Measurements from ENCODE around the gene FGGY. TPM values are rescaled to one million over a fixed set of nuclear protein-coding genes. Genes with fewer than 3 reads are reported as not detected.

Gene FGGY
- total RNA-seq, 1 experiment from 2014 or later: 14.6 TPM

GRCh38 chr1:59409986-59410385 is 113.1 kb downstream of the FGGY start:
- Histone ChIP-seq H2BK12ac (ENCODE audit: insufficient read length, low read depth, low read length) (no peak overlapping the region), H4K91ac (ENCODE audit: insufficient read length, low read depth, low read length) (no peak overlapping the region), H3K18ac (ENCODE audit: insufficient read length, low read depth, low read length) (no peak overlapping the region), H4K5ac (ENCODE audit: insufficient read length, low read depth, low read length) (no peak overlapping the region), H2BK120ac (ENCODE audit: low read depth, low read length, poor library complexity, severe bottlenecking) (no peak overlapping the region), H3K79me2 (ENCODE audit: insufficient read depth, low read length) (0 out of 2 replicates have a peak, but pooled peaks cover 1% of the 10 kb centered on the region), H3T11ph (ENCODE audit: low read length) (no peak overlapping the region), H3K56ac (ENCODE audit: insufficient read length, low read depth, low read length) (no peak overlapping the region), H3K4ac (ENCODE audit: low read depth, low read length) (no peak overlapping the region), H3K23me2 (ENCODE audit: insufficient read length, low read depth, low read length, poor library complexity, severe bottlenecking) (no peaks in the 10 kb centered on the region), H3K27ac (ENCODE audit: insufficient read length, low read depth, low read length) (no peak overlapping the region), H3K9ac (ENCODE audit: extremely low read depth, insufficient read length, low read length) (no peak overlapping the region), H4K20me1 (ENCODE audit: control insufficient read depth, insufficient read depth, insufficient read length) (no peaks in the 10 kb centered on the region), H3K27me3 (ENCODE audit: insufficient read depth, low read length) (no peaks in the 10 kb centered on the region), H2BK5ac (ENCODE audit: insufficient read length, low read length) (no peak overlapping the region), H2AK5ac (ENCODE audit: insufficient read length, low read length) (no peak overlapping the region), H2AFZ (ENCODE audit: low read length) (no peak overlapping the region), H3K23ac (ENCODE audit: insufficient read length, low read depth, low read length) (no peak overlapping the region), H3K79me1 (ENCODE audit: insufficient read depth, low read depth, low read length, poor library complexity, severe bottlenecking) (no peaks in the 10 kb centered on the region), H4K8ac (replicated peaks; ENCODE audit: insufficient read length, low read depth, low read length) (no peak overlapping the region), H3K4me1 (ENCODE audit: insufficient read depth, low read length) (no peaks in the 10 kb centered on the region), H2BK20ac (ENCODE audit: low read depth, low read length, poor library complexity, severe bottlenecking) (no peak overlapping the region), H3K4me2 (ENCODE audit: insufficient read depth, insufficient read length, low read length) (no peak overlapping the region), H3K14ac (ENCODE audit: insufficient read depth, low read length) (no peak overlapping the region), H2BK15ac (ENCODE audit: low read depth, low read length) (no peak overlapping the region), H3K9me3 (ENCODE audit: control insufficient read depth, low read depth, low read length) (no peaks in the 10 kb centered on the region)
- H3K36me3 Mint-ChIP-seq (ENCODE audit: insufficient read depth in 1 of 3, low read depth in 3 of 3): peaks cover 0 to 11% (median 0%) of the 10 kb centered on the region in 3 experiments; a peak in 1 of 7 replicates
- no peaks in the 10 kb centered on the region for H3K27me3 Mint-ChIP-seq (ENCODE audit: low read depth)
- H3K4me3 Mint-ChIP-seq: no peak overlapping the region
- H3K4me1 Mint-ChIP-seq: peaks cover 13 to 16% of the 10 kb centered on the region in 2 experiments
- DNase-seq: no peak
- TF ChIP-seq CTCF (conservative IDR thresholded peaks at IDR 0.05): no peak
- H3K9me3 Mint-ChIP-seq: 0 out of 5 replicates have a peak, but pooled peaks cover 0 to 1% of the 10 kb centered on the region in 2 experiments
- WGBS (ENCODE audit: extremely low coverage, insufficient read length, low lambda C conversion rate): no CpG with 5 or more reads among the region's 2 CpGs
- H3K27ac Mint-ChIP-seq: no peak overlapping the region
